HTERT RPE-1 (cell line): ENCODE measurements around the gene CADPS2.

ENCODE experiments used
- in situ Hi-C: fragments of 300-500 bp; cut with MboI; formaldehyde crosslinking; loops from 4 replicates; pipeline ENCODE4 v1.14.3; 2020; ENCODE audit warnings: low sequenced_read_pairs

CADPS2 gene

DNA sequence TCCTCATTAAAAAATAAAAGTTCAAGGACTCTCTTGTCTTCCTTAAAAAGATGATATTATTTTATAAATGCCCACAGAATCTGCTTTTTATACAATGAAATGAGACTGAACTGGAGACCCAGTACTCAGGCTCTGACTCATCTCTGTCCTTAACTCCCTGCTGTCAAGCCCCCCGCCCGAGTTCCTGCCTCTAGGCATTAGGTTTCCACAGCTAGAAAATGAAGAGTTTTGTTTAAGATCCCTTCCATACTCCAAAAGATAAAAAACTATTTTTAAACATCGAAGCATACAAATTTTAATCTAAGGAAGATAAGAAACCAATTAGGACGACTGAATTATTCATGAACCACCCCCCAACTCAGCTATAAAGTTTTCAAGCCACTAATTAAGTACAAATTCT lies 484.0 kb downstream of the CADPS2 start:
- in situ Hi-C loops = no loop called here

DNA sequence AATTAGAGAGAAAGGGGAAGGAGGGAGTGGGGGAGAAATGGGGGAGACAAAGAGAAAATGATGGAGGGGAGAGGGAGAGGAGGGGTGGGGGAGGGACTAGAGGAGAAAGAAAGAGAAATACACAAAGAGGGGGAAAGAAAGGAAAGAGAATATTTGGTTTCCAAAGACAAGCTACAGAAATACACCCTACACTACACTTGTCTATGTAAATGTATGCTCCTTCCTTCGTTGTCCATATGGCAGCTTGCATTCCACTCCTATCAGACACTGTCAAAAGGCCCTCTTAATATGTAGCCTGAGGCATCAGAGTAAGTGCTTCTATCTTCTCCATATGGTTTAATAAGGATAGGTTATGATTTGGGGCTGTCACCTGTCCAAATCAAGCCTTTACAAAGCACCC lies 488.9 kb downstream of the CADPS2 start:
- in situ Hi-C loops = no loop called here

DNA sequence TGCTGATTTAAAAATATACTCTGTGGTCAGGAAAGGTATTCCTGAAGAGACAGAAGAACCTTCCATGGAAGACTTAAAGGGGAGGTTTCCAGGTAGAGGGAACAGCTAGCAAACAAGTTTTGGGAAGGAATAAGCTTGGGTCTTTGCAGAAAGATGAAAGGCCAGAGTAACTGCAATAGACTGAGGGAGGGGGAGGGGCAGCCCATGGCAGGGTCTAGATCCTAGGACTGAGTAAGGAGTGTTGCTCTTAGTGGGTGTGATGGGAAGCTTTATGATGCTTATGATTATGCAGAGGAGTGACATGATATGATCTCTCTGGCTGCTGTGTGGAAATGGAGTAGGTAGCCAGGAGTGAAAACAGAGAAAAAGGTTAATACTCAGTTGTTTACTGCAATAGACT lies 491.7 kb downstream of the CADPS2 start:
- in situ Hi-C loops = no loop called here

DNA sequence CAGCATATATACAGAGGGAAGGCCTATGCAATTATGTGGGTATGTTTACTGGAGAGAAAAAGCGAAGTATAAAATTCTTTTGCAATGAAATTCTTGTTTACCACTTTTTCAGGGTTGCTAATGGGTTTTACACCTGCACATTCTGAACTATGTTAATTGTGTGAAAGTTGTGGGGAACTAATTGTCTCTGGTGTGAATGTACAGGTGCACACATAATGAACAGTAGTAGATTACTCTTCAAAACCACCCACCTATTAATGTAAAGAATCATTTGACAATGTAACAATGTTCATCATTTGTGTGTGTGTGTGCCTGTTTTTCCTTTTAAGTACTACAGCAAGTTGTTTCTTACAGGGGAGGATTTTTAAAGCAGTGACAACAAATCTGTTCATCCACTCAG lies 501.7 kb downstream of the CADPS2 start:
- in situ Hi-C loops = no loop called here

DNA sequence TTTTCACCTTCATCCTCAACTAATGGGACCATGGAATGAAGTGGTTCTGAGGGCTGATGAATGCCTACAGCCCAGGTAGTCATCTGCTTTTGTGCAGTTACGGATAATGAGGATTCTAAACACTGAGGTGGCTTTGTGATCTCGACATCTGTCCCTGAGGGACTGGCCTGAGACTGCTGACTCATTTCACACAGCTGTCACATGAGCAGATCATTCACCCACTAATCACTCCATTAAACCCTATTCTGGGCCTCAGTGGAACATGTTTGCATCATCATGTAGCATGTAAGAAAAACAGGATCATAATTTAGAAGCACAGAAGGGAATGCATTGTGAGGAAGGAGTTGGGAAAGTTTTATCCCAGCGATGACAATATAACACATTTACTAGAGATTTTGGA lies 502.3 kb downstream of the CADPS2 start:
- in situ Hi-C loops = no loop called here

DNA sequence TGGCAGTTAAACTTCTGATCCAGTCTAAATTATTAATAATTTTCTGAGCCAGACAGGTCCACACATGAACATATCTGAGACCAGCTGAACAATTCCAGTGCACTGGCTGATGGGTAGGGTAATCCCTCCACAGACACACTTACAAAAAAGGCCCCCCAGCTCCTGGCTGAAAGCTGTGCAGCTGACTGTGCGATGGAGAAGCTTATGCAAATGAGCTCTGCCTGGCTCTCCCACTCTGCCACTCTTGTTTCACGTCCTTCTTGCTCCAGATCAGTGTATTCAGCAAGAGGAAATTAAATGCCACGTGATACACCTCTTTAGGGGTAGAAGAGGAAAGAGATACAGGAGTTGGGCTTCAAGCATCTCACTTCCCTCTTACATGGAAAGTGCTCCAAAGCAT lies 505.3 kb downstream of the CADPS2 start:
- in situ Hi-C loops = no loop called here

DNA sequence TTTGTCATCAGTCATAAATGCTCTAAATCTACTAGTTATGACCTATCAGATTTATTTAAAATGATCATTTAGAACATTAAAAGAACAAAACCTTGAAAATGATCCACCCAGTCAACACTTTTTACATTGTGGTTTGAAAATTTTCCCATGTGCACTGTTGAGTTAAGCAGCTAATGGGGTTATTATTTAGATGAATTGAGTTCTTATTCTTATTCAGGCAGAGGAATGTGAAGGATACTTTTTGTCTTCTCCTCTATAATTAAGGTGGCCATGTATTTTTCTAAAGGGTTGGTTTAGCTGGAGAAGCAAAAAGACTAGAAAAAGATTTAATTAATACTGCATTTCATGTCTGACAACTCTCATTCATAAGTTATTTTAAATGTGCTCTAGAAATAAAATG lies 506.8 kb downstream of the CADPS2 start:
- in situ Hi-C loops = no loop called here

DNA sequence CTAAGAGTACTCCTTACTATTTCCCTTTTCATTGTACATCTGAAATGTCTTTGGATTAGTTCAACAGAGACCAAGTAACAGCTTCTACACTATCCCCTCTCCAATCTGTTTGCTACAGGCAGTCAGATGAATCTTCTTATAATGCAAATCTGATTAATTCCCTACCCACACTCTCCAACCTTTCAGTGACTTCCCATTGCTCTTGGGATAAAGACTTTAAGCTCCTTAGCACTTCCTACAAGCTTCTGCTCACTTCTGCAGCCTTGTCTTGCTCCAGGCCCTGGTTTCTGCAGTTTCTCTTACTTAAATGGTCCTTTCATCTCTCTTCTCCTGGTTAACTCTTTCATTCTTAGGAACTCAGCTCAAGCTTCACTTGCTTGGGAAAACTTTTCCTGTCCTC lies 516.5 kb downstream of the CADPS2 start:
- in situ Hi-C loops = no loop called here

DNA sequence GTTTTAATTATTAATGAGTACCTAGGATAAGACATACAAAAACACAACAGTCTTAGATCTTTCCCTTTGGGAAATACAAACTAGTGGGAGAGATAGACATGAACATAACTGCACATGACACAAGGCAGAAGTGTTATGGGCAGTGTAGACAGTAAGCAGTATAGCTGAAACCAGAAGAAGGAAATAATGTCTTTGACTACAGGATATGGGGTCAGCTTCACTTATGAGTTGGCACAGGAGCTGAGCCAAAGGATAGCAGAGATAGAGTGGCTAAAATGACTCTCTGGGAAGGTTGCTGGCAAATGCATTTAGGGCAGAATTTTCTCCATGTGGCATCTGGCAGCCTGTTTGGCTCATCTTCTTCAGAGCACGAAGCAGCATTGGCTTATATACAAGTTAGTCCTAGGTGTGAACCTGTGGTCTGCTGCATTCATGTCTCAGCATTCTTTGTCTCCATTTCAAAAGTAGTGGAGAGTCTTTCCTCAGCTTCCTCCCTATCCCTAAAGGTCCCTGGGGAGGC lies 521.4 kb downstream of the CADPS2 start:
- in situ Hi-C loops = no loop called here

DNA sequence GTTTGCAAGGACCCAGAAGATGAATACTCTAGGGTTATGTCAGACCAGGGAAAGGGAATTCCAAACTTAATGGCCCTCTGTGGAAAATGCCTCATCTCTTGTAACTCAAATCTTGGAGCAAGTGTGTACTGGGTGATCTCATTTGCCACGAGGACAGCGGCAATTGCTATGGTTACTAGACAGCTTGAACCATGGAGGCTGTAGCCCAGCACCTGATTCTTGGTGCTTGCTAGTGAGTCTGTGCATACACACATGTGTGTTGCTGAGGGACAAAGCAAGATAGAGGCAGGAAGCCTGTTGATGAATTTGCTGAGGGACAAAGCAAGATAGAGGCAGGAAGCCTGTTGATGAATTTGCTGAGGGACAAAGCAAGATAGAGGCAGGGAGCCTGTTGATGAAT lies 523.1 kb downstream of the CADPS2 start:
- in situ Hi-C loops = no loop called here

DNA sequence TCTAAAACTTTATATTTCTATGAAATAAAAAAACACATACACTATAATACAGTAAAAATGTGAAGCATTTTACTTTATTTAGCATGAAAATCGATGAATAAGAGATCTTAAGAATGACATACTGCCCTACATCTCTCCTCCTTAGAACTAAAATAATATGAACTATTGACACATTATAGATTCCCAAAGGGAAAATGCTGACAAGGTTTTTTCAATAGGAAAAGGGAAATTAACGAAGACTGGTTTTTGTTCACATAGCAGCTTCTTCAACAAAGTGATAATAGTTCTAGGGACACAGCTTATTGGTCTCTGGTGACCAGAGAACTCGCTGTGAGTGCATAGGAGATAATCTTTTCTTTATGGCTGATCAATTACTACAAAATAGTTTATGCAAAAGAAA lies 523.8 kb downstream of the CADPS2 start:
- in situ Hi-C loops = no loop called here

DNA sequence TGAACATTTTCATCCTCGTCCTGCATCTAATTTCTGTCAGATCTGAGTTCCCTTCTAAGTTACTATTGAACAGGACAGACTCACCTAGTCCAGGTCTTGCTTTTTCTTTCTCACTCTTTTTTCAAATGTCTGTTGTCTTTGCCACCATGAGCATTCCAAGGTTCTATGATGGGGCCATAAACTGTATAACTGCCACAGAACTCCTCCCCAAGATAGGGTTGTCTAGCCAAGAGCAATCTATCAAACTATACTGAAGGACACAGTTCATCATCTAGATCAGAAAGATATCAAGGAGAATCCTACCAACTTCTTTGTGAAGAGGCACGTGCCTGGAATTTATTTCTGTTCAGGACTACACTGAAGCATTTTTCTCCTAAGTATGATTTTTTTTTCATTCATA lies 531.6 kb downstream of the CADPS2 start:
- in situ Hi-C loops = no loop called here

DNA sequence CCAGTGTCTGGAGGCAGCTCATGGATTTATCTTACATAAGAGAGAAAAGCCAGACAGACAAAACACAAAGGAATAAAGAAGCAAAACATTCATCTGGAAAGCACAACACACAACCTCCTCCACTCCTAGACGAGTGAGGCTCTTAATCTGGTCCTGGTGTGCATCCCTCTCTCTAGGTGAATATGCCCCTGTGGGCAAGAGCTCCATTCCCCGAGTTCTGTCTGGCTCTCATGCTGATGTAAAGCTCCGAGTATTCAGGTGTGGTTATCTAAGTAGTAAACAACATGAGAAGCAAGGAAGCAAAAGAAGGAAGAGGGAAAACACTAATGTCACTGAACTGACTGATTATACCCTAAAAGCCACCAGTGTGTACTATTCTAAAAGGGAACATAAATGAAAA lies 533.8 kb downstream of the CADPS2 start:
- in situ Hi-C loops = no loop called here

DNA sequence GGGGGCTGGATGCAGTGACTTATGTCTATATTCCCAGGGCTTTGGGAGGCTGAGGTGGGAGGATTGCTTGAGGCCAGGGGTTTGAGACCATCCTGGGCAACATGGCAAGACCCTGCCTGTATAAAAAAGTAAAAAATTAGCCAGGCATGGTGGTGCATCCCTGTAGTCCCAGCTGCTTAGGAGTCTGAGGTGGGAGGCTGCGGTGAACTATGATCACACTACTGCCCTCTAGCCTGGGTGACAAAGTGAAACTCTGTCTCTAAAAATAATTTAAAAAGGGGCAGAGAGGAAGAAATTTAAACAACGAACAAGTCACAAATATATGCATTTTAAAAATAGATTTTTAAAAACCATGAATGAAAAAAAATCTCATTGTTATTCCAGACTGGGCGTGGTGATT lies 535.6 kb downstream of the CADPS2 start:
- in situ Hi-C loops = no loop called here

DNA sequence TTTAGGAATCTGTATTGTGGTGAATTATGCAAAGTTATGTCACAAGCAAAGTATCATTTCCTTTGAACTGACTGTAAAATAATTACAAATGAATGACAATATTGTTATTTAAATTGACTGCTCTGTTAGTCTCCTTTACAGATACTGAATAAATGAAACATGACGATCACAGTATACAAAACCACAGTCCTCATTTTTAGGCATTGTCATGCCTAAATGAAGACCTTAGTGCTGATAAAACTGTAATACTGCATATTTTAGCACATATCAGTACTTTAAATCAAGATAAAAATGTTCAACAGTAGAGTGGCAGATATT lies 542.0 kb downstream of the CADPS2 start:
- in situ Hi-C loops = no loop called here

DNA sequence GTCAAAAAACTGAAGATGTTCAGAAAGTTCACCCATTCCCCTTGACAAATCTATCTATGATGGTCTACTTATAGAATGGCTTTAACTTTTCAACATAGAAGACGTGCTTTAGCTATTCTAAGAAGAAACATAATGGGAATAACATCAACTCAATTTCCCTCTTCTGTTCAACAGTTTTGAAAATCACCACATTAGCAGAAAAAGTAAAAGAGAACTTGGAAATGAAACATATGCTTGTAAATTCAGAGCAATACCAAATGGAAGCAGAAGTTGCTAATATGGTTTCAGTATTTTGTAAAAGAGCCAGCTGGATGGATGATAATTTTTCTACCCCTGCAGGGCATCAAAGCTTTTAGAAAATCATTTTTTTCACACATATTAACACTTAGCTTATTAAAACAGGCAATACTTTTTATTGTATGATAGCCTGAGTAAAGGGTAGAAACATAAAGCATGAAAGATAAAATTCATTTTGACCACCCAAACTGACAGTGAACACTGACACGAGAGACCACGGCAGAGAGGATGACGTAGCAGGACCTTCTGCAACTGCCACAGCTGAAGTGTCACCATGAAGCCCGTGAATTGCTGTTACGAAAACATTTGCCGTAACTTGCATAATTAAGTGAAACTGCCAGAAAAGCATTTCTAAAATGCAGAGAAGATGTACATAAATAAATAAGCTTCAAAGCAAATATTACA lies 542.5 kb downstream of the CADPS2 start:
- in situ Hi-C loops = no loop called here

DNA sequence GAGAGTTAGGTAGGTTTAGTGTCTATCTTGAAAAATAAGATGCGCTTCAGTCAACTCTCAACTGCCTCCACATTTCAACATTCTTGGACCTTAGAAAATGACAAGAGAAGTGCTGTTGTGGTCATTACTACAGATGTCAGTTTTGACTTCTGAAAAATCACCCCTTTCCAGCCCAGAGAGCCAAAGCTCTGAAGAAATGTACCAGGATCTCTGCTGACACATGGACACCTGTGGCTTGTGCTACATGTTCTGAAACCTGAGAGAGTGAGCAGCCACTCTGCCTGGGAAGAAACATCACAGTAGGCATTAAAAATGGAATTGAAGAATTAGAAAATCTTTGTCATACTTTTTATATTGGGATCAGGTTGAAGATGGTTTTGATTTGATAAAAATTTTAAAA lies 545.8 kb downstream of the CADPS2 start:
- in situ Hi-C loops = no loop called here

DNA sequence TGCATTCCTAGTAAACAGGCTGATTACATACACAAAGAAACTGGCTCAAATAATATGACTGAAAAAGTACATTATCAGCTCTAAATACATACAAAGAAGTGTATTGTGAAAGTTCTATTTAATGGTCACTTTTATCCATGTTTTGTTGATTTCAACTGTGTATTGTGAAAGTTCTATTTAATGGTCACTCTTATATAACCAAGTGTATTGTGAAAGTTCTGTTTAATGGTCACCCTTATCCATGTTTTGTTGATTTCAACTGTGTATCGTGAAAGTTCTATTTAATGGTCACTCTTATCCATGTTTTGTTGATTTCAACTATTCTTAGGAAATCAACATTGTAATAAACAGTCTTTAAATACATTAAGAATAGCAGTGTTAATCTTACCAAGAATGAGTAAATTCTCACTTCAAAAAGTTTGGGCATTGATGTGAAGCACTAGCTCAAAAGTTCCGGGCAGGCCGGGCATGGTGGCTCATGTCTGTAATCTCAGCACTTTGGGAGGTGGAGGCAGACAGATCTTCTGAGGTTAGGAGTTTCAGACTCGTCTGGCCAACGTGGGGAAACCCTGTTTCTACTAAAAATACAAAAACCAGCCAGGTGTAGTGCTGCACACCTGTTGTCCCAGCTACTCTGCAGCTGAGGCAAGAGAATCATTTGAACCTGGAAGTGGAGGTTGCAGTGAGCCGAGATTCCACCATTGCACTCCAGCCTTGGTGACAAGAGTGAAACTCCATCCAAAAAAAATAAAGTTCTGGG lies 546.9 kb downstream of the CADPS2 start:
- in situ Hi-C loops = no loop called here

DNA sequence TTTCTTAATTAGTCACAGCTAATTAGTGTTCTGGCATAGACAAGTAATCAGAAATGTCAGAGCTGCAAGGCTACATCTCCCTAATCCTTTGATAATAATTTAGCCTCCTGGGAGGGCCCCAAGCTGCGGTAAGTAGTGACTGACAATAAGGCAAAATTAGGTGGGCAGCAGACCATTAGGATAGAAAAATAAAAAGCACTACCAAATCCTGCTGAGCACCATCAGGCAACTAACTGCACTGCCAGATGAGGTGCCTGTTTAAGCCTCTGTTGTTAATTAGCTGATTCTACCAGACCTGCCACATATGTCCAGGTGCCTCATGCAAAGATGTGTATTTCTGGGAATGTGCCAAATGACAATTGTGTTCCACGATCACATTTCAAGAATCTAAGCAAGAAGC lies 549.2 kb downstream of the CADPS2 start:
- in situ Hi-C loops = no loop called here

DNA sequence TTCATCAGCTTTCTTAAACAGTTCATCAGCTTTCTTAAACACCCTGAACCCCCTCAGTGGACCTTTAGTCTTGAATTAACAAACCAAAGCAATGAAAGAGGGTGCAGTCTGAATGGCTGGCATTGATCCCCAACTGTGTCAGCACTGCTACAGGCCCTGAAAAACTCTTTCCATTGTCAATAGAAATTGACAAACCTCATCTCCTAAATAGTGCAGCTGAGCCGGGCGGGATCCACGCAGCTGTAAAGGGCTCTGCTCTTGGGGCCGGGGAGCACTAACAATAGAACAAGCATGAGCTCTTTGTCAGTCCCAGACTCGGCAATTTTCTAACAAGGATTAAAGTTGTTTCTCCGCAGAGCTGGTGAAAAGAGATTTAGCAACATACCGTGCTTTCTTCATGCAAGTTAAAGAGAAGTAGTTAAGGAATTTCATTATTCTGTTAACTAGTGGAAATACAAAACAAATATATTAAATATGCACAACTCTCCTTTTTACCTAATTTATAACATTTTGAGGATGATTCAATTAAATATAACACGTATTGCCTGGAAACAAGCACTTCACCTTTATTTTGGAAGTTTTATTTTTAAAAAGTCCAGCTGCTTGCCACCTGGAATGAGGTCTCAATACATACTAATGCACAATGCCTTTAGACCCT lies 557.0 kb downstream of the CADPS2 start:
- in situ Hi-C loops = no loop called here

DNA sequence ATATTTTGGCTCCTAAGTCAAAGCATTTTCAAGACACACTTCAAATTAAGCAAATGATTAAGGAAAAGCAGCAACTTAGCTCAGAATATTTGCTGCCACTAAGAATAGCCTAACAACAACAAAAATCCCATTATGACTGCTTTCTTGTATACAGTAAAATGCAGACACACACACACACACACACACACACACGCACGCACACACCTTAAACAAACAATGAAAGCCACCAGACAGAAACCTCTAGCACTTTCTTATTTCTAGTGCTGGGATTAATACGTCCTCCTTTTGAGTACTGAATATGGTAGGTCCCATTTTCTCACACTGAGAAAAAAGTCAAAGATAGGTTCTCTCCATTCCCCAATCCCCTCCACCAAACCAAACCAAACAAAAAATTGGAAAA lies 558.3 kb downstream of the CADPS2 start:
- in situ Hi-C loops = no loop called here
